ENCODE results near the gene FOXN1.

- TF ChIP-seq CTCF (IDR thresholded peaks at IDR 0.05) (no peak), EZH2 (IDR thresholded peaks at IDR 0.05) (no peak)
Observed at GRCh38 chr17:28501421-28502284, 4.5 kb upstream of the FOXN1 start.
